ENCODE data around the gene SOCS7. TPM values are rescaled to one million over a fixed set of nuclear protein-coding genes. Genes with fewer than 3 reads are reported as not detected.
A peak's percentile ranks its signal among the peaks of the same experiment; 100 is the strongest.

The SOCS7 gene
- total RNA-seq, 1 experiment from 2014 or later = 83.6 TPM

GRCh38 chr17:38415250-38416194, 63.9 kb downstream of the SOCS7 start:
- H3K9me3 Mint-ChIP-seq (ENCODE audit: low read depth, unreplicated experiment) = no peaks in the 10 kb centered on the region
- H3K36me3 Mint-ChIP-seq (ENCODE audit: insufficient read depth, unreplicated experiment) = peaks cover 16% of the 10 kb centered on the region
- peaks cover 42% of the 10 kb centered on the region for H3K4me1 Mint-ChIP-seq (ENCODE audit: low read depth, unreplicated experiment)
- H3K27ac Mint-ChIP-seq (ENCODE audit: unreplicated experiment) = peak overlapping the region; percentile 96
- peak overlapping the region; percentile 56 for H3K4me3 Mint-ChIP-seq (ENCODE audit: low read depth, unreplicated experiment)
- BruUV-seq (replicated peaks) = no TSS peak
- peaks cover 62% of the 10 kb centered on the region for H3K27me3 Mint-ChIP-seq (ENCODE audit: unreplicated experiment)
- DNase-seq = peak; percentile 76
- TF ChIP-seq CTCF (IDR thresholded peaks at IDR 0.05; ENCODE audit: unreplicated experiment) = no peak
- CTCF ChIA-PET = interaction anchor here (0.6 to 8.4 kb wide), 23 partner anchors 8 to 252 kb away, joined by 3 to 434 read pairs (median 5); partner anchors contain the start of genes ARHGAP23, GPR179 and SOCS7
- intact Hi-C loops (cut with micrococcal nuclease; ENCODE audit: unreplicated experiment) = no loop called here

GRCh38 chr17:38416840-38417209, 65.2 kb downstream of the SOCS7 start:
- CTCF ChIA-PET = interaction anchor here (1.2 to 8.4 kb wide), 2 partner anchors 65 to 251 kb away, joined by 3 to 434 read pairs; partner anchors contain the start of gene SOCS7
- Mint-ChIP-seq H3K4me1 (ENCODE audit: low read depth, unreplicated experiment) (peaks cover 42% of the 10 kb centered on the region), H3K27ac (ENCODE audit: unreplicated experiment) (peak overlapping the region; percentile 8)

GRCh38 chr17:38417210-38417951, 65.7 kb downstream of the SOCS7 start:
- TF ChIP-seq CTCF (IDR thresholded peaks at IDR 0.05; ENCODE audit: unreplicated experiment) = no peak
- H3K4me1 Mint-ChIP-seq (ENCODE audit: low read depth, unreplicated experiment) = peaks cover 42% of the 10 kb centered on the region
- no peak overlapping the region for H3K4me3 Mint-ChIP-seq (ENCODE audit: low read depth, unreplicated experiment)
- no TSS peak for BruUV-seq (replicated peaks)
- H3K27ac Mint-ChIP-seq (ENCODE audit: unreplicated experiment) = no peak overlapping the region
- H3K36me3 Mint-ChIP-seq (ENCODE audit: insufficient read depth, unreplicated experiment) = peaks cover 16% of the 10 kb centered on the region
- CTCF ChIA-PET = interaction anchor here (1.2 to 8.4 kb wide), 2 partner anchors 66 to 250 kb away, joined by 3 to 434 read pairs; partner anchors contain the start of gene SOCS7
- H3K9me3 Mint-ChIP-seq (ENCODE audit: low read depth, unreplicated experiment) = no peaks in the 10 kb centered on the region
- intact Hi-C loops (cut with micrococcal nuclease; ENCODE audit: unreplicated experiment) = no loop called here
- no peak for DNase-seq
- peaks cover 62% of the 10 kb centered on the region for H3K27me3 Mint-ChIP-seq (ENCODE audit: unreplicated experiment)

More at GRCh38 chr17:38416840-38417209, 65.2 kb downstream of the SOCS7 start:
- Mint-ChIP-seq H3K9me3 (ENCODE audit: low read depth, unreplicated experiment) (no peaks in the 10 kb centered on the region), H3K27me3 (ENCODE audit: unreplicated experiment) (peaks cover 62% of the 10 kb centered on the region), H3K4me3 (ENCODE audit: low read depth, unreplicated experiment) (no peak overlapping the region), H3K36me3 (ENCODE audit: insufficient read depth, unreplicated experiment) (peaks cover 16% of the 10 kb centered on the region)
- BruUV-seq (replicated peaks) = no TSS peak
- TF ChIP-seq CTCF (IDR thresholded peaks at IDR 0.05; ENCODE audit: unreplicated experiment) = no peak
- intact Hi-C loops (cut with micrococcal nuclease; ENCODE audit: unreplicated experiment) = no loop called here
- no peak for DNase-seq

GRCh38 chr17:38418062-38418692, 66.5 kb downstream of the SOCS7 start:
- BruUV-seq (replicated peaks) = no TSS peak
- Mint-ChIP-seq H3K9me3 (ENCODE audit: low read depth, unreplicated experiment) (no peaks in the 10 kb centered on the region), H3K4me1 (ENCODE audit: low read depth, unreplicated experiment) (peaks cover 42% of the 10 kb centered on the region), H3K4me3 (ENCODE audit: low read depth, unreplicated experiment) (peak overlapping the region; percentile 67), H3K36me3 (ENCODE audit: insufficient read depth, unreplicated experiment) (peaks cover 16% of the 10 kb centered on the region), H3K27me3 (ENCODE audit: unreplicated experiment) (peaks cover 69% of the 10 kb centered on the region), H3K27ac (ENCODE audit: unreplicated experiment) (peak overlapping the region; percentile 24)
- no peak for DNase-seq
- CTCF ChIA-PET = interaction anchor here (0.6 to 8.4 kb wide), 3 partner anchors 67 to 353 kb away, joined by 3 to 434 read pairs (median 3); partner anchors contain the start of gene SOCS7
- TF ChIP-seq CTCF (IDR thresholded peaks at IDR 0.05; ENCODE audit: unreplicated experiment) = no peak
- intact Hi-C loops (cut with micrococcal nuclease; ENCODE audit: unreplicated experiment) = no loop called here

All from Calu3 (cell line).